Peyer's patch (tissue), 4 donors: ENCODE data around the gene TRAFD1. TPM values are rescaled to one million over a fixed set of nuclear protein-coding genes. Genes with fewer than 3 reads are reported as not detected.

Source experiments
- DNase-seq, 3 donors: peaks; one replicate each; pipeline ENCODE4 v3.0.0-alpha.2; 2017 to 2019
- H3K27ac ChIP-seq, 4 donors: fragments of 200-600 bp; sonication (generic); one replicate each; pipeline ENCODE4 v1.5.1; 2016 to 2019
- H3K27me3 ChIP-seq, 2 donors: fragments of 200-600 bp; sonication (generic); one replicate each; pipeline ENCODE4 v1.5.1; 2019
- H3K36me3 ChIP-seq, 3 donors: fragments of 200-600 bp; sonication (generic); one replicate each; pipeline ENCODE4 v1.5.1; 2016 to 2019
- H3K4me1 ChIP-seq, 4 donors: fragments of 200-600 bp; sonication (generic); one replicate each; pipeline ENCODE4 v1.5.1; 2016 to 2019
- H3K4me3 ChIP-seq, 4 donors: fragments of 200-600 bp; sonication (generic); 1 replicate in 3 of 4; 2 replicates in 1 of 4; pipeline ENCODE4 v1.5.1; 2016 to 2019; ENCODE audit warnings: mild to moderate bottlenecking in 1 of 4
- H3K9me3 ChIP-seq, 4 donors: fragments of 200-600 bp; sonication (generic); one replicate each; pipeline ENCODE4 v1.5.1; 2016 to 2019; ENCODE audit warnings: mild to moderate bottlenecking in 1 of 4
- POLR2A ChIP-seq, 2 donors: fragments of 450-650 bp; IDR thresholded peaks; one replicate each; pipeline ENCODE4 v1.5.1; 2017; ENCODE audit warnings: antibody characterized with exemption in 2 of 2, mild to moderate bottlenecking in 2 of 2, moderate library complexity in 2 of 2
- total RNA-seq, 4 donors: library from RNA; depleted of rRNA; stranded (reverse); fragments of >200 nt; gene quantifications; one replicate each; pipeline ENCODE4 v1.1.0, GENCODE V29; 2016
- TF ChIP-seq, protein P1 (sequence below), 6 experiments: fragments of 450-650 bp in 4 of 6; fragments of 200-600 bp in 2 of 6; sonication (generic) in 1 of 6; IDR thresholded peaks; one replicate each; pipeline ENCODE4 v1.5.1; 2017 to 2019; ENCODE audit warnings: antibody characterized with exemption in 6 of 6, mild to moderate bottlenecking in 3 of 6, moderate library complexity in 1 of 6

Gene TRAFD1
- total RNA-seq, 4 donors from 2014 or later: 19.4 to 95.7 (median 30.5) TPM

DNA sequence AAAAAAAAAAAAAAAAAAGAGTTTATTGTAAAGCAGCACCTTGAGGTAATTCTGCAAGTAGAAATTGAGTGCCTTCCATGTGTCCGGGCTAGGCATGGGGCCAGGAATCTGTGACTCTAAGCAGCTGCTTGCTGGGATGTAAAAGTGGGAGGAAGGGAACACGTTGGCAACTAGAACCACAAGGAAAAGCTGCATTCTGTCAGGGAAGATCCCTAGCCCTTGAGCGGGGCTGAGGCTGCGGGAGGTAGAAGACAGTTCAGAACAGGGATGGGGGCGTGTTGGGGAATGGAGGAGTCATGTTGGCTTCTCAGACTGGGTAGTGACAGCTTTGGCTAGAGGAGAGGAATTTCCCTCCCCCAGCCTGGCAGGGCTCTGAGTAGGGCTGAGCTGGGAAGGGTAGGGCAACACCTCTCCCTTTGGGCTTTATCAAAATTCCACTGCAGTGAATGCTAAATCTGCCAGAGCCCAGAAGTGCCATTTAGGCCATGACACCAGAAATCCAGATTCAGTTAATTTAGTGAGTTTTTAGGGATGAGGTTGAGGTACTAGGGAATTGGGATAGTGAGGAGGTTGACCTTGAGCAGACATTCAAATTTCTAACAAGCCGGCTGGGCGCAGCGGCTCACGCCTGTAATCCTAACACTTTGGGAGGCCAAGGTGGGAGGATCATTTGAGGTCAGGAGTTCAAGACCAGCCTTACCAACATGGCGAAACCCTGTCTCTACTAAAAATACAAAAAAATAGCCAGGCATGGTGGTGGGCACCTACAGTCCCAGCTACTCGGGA, 3.4 kb upstream of the TRAFD1 start:
- no peak for TF ChIP-seq POLR2A (IDR thresholded peaks at IDR 0.05)
- TF ChIP-seq, protein P1, sequence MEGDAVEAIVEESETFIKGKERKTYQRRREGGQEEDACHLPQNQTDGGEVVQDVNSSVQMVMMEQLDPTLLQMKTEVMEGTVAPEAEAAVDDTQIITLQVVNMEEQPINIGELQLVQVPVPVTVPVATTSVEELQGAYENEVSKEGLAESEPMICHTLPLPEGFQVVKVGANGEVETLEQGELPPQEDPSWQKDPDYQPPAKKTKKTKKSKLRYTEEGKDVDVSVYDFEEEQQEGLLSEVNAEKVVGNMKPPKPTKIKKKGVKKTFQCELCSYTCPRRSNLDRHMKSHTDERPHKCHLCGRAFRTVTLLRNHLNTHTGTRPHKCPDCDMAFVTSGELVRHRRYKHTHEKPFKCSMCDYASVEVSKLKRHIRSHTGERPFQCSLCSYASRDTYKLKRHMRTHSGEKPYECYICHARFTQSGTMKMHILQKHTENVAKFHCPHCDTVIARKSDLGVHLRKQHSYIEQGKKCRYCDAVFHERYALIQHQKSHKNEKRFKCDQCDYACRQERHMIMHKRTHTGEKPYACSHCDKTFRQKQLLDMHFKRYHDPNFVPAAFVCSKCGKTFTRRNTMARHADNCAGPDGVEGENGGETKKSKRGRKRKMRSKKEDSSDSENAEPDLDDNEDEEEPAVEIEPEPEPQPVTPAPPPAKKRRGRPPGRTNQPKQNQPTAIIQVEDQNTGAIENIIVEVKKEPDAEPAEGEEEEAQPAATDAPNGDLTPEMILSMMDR (IDR thresholded peaks at IDR 0.05): no peak
- no peaks in the 10 kb centered on the region for H3K27me3 ChIP-seq
- peaks cover 0 to 21% (median 8%) of the 10 kb centered on the region in 4 donors for H3K4me1 ChIP-seq
- H3K9me3 ChIP-seq: no peaks in the 10 kb centered on the region
- no peak overlapping the region for H3K4me3 ChIP-seq
- peak in 1 of 3 donors; percentile 59 for DNase-seq
- H3K36me3 ChIP-seq: no peaks in the 10 kb centered on the region
- peak overlapping the region in 3 of 4 donors; percentile 10 to 65 (median 57) for H3K27ac ChIP-seq

DNA sequence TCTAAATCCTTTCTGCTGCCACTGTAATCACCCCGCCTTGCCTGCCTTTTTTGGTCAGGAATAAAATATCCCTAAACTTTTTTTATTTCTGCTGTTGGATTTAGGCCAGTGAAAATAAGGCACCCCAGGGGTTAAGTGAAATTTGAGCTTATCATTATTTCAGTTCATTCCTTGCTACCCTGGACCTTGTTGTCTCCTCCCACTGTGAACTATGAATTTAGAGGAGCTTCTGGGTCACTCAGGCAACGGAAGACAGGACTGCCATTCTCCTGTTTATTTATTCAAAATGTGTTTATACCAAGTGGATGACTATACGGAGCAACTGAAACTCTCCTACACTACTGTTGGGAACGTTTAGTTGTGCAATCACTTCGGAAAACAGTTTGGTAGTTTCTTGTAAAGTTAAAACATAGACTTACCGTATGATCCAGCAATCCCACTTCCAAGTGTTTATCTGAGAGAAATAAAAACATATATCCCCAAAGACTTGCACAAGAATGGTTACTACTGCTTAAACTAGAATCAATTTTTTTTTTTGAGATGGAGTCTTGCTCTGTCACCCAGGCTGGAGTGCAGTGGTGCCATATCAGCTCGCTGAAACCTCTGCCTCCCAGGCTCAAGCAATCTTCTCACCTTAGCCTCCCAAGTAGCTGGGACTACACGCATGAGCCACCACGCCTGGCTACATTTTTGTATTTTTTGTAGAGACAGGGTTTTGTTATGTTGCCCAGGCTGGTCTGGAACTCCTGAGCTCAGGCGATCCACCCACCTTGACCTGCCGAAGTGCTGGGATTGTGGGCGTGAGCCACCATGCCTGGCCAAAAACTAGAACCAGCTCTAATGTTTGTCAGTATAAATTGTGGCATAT, 2.3 kb upstream of the TRAFD1 start:
- TF ChIP-seq, protein P1 (IDR thresholded peaks at IDR 0.05): no peak
- TF ChIP-seq POLR2A (IDR thresholded peaks at IDR 0.05): no peak
- no peak for DNase-seq
- Histone ChIP-seq H3K27ac (peak overlapping the region in 3 of 4 donors; percentile 13 to 65 (median 20)), H3K9me3 (no peaks in the 10 kb centered on the region), H3K27me3 (no peaks in the 10 kb centered on the region), H3K4me1 (peaks cover 0 to 24% (median 8%) of the 10 kb centered on the region in 4 donors), H3K36me3 (no peaks in the 10 kb centered on the region), H3K4me3 (no peak overlapping the region)

DNA sequence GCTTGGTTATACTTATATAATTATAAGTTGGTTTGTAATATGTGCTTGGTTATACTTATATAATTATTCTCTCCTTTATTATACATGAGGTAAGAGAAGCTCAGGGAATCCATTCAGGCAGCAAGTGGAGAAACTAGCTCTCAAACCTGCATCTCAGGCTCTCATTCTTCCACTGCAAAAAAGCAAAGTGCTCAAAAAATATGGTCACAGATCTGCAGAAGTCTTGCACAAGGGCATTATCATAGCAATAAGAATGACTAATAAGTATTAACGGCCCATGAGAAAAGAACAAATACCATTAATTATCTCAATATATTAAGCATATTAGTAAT, 476 bp upstream of the TRAFD1 start:
- no peak for DNase-seq
- Histone ChIP-seq H3K27me3 (no peaks in the 10 kb centered on the region), H3K4me3 (peak overlapping the region in 1 of 4 donors; percentile 91), H3K9me3 (no peaks in the 10 kb centered on the region), H3K36me3 (no peaks in the 10 kb centered on the region), H3K27ac (peak overlapping the region in 2 of 4 donors; percentile 90 to 94), H3K4me1 (peaks cover 0 to 36% (median 15%) of the 10 kb centered on the region in 4 donors)
- TF ChIP-seq, protein P1 (IDR thresholded peaks at IDR 0.05): no peak
- TF ChIP-seq POLR2A (IDR thresholded peaks at IDR 0.05): no peak

DNA sequence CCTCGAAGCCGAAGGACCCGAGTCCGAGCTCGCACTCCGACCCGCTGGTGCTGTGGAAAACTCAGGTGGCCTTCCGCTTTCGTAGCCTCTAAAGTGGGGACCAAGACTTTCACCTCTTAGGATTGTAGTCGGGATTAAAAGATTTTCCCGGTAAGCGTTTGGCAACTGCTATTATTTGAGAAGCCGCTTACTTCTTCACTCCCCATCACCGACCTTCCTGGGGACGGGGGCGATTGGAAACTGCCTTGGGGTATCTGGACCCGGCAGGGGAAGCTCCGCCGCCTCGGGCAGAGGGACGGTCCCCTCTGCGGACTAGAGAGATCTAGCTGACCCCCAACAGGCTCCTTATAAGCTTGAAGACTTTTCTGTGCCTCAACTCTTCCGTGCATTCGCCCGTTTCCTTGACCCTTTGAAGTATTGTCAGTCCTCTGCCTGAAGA, 659 bp downstream of the TRAFD1 start:
- peaks cover 0 to 45% (median 21%) of the 10 kb centered on the region in 4 donors for H3K4me1 ChIP-seq
- TF ChIP-seq, protein P1 (IDR thresholded peaks at IDR 0.05): no peak
- TF ChIP-seq POLR2A (IDR thresholded peaks at IDR 0.05): no peak

DNA sequence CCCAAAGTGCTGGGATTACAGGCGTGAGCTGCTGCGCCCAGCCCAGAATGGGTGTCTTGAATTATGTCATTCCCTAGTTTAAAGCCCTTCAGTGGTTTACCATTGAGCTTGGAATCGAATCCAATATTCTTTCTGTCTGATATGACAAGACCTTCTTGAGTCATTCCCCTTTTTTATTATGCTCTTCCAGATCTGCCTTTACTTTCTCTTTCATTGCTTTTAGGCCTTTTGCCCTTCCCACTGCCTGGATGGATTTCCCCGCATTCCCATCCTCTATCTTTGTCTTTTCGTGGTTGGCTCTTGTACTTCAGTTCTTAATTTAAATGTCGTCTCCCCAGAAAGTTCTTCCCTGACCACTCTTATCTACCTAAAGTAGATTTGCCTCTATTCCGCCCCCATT, 1.6 kb downstream of the TRAFD1 start:
- H3K27ac ChIP-seq: peak overlapping the region in 2 of 4 donors; percentile 90 to 94
- H3K4me3 ChIP-seq: peak overlapping the region in 1 of 4 donors; percentile 91
- TF ChIP-seq, protein P1 (IDR thresholded peaks at IDR 0.05): no peak
- TF ChIP-seq POLR2A (IDR thresholded peaks at IDR 0.05): no peak
- DNase-seq: no peak
- H3K4me1 ChIP-seq: peaks cover 0 to 54% (median 22%) of the 10 kb centered on the region in 4 donors
- peaks cover 0 to 6% (median 0%) of the 10 kb centered on the region in 3 donors for H3K36me3 ChIP-seq
- H3K9me3 ChIP-seq: no peaks in the 10 kb centered on the region
- H3K27me3 ChIP-seq: no peaks in the 10 kb centered on the region

More for the DNA sequence above, 659 bp downstream of the TRAFD1 start:
- H3K27ac ChIP-seq: peak overlapping the region; percentile 88 to 94 (median 90)
- H3K4me3 ChIP-seq: peak overlapping the region; percentile 78 to 91 (median 84)
- no peaks in the 10 kb centered on the region for H3K27me3 ChIP-seq
- H3K9me3 ChIP-seq: no peaks in the 10 kb centered on the region
- DNase-seq: peak in 1 of 3 donors; percentile 48
- no peaks in the 10 kb centered on the region for H3K36me3 ChIP-seq
